Astrocyte (in vitro differentiated cells and primary cell): Measurements from ENCODE around the gene INPP5A.

Experiments
- EZH2 ChIP-seq: IDR thresholded peaks from 2 replicates; pipeline ENCODE4 v1.6.1; 2012; ENCODE audit warnings: mild to moderate bottlenecking, low read length, inconsistent platforms; ENCODE audit not compliant: insufficient read depth
- TF ChIP-seq, protein P1 (sequence below): IDR thresholded peaks from 2 replicates; pipeline ENCODE4 v1.5.1; 2011; ENCODE audit warnings: low read depth, mild to moderate bottlenecking, inconsistent platforms, low read length, moderate library complexity; ENCODE audit not compliant: insufficient read depth

DNA sequence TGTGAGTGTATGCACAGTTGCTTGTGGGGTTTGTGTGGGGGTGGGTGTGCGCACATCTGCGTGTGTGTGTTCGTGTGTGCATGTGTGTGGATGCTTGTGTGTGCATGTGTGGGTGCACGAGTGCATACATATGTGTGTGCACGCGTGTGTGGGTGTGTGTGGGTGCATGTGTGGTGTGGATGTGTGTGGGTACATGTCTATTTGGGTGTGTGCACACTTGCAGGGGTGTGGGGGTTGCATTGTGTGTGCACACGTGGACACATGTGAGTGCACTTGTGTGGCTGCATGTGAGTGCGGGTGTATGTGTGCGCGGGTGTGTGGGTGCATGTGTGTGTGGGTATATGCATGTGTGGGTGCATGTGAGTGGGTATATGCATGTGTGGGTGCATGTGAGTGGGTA is 174.7 kb downstream of the INPP5A start:
- TF ChIP-seq, protein P1, sequence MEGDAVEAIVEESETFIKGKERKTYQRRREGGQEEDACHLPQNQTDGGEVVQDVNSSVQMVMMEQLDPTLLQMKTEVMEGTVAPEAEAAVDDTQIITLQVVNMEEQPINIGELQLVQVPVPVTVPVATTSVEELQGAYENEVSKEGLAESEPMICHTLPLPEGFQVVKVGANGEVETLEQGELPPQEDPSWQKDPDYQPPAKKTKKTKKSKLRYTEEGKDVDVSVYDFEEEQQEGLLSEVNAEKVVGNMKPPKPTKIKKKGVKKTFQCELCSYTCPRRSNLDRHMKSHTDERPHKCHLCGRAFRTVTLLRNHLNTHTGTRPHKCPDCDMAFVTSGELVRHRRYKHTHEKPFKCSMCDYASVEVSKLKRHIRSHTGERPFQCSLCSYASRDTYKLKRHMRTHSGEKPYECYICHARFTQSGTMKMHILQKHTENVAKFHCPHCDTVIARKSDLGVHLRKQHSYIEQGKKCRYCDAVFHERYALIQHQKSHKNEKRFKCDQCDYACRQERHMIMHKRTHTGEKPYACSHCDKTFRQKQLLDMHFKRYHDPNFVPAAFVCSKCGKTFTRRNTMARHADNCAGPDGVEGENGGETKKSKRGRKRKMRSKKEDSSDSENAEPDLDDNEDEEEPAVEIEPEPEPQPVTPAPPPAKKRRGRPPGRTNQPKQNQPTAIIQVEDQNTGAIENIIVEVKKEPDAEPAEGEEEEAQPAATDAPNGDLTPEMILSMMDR: no peak
- no peak for TF ChIP-seq EZH2
